Erythroblast (primary cell): ENCODE results near the gene HAPLN1.

Experiments
- GATA1 ChIP-seq: IDR thresholded peaks from 2 replicates; pipeline ENCODE4 v1.6.1; 2011; ENCODE audit warnings: low read depth, mild to moderate bottlenecking, control low read depth, low read length, moderate library complexity
- POLR2A ChIP-seq: IDR thresholded peaks from 2 replicates; pipeline ENCODE4 v1.6.1; 2011; ENCODE audit warnings: mild to moderate bottlenecking, low read length

DNA sequence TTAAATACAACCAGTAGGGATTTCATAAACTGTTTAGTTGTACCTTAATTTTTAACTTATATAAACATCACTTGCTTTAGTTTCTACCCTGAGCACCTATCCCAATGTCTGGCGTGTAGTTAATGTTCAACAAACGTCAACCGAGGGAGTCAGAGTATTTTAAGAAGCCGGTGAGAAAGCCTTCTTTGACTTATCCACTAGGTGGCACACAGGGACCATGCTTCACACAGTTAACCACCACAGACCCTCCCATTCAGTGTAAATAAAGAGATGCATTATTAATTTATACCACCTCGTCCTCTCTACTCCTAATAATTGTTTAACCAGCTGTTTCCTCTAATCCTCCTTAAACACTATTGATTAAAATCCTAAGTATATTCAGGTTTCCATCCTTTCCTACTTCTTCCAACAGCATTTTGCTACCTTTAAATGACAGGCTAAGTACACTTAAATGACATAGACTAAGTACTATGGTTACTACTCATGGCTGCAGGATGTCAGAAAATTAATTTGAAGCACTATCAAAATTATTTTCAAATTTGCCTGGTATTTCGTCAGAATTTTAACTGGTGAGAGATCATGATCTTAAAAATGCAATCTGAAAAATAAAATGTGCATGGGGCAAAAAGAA lies 2.3 kb downstream of the HAPLN1 start:
- no peak for TF ChIP-seq POLR2A
- TF ChIP-seq GATA1: no peak
